HEK293T (cell line): ENCODE results near the gene TSSK3.

ENCODE experiments used
- ARNT ChIP-seq: fragments of 450-650 bp; IDR thresholded peaks from 2 replicates; pipeline ENCODE4 v1.6.1; 2017; ENCODE audit warnings: mild to moderate bottlenecking
- ELF4 ChIP-seq: fragments of 450-650 bp; IDR thresholded peaks from 2 replicates; pipeline ENCODE4 v1.6.1; 2017; ENCODE audit warnings: antibody characterized with exemption
- FOXA1 ChIP-seq: fragments of 450-650 bp; IDR thresholded peaks from 2 replicates; pipeline ENCODE4 v1.6.1; 2016; ENCODE audit warnings: mild to moderate bottlenecking
- FOXK2 ChIP-seq: fragments of 450-650 bp; IDR thresholded peaks from 2 replicates; pipeline ENCODE4 v1.6.1; 2016; ENCODE audit warnings: mild to moderate bottlenecking
- FOXM1 ChIP-seq: fragments of 450-650 bp; IDR thresholded peaks from 2 replicates; pipeline ENCODE4 v1.6.1; 2017; ENCODE audit warnings: mild to moderate bottlenecking, borderline replicate concordance
- L3MBTL2 ChIP-seq: fragments of 450-650 bp; conservative IDR thresholded peaks from 2 replicates; pipeline ENCODE4 v1.6.1; 2016; ENCODE audit warnings: mild to moderate bottlenecking
- LEF1 ChIP-seq: fragments of 450-650 bp; IDR thresholded peaks from 2 replicates; pipeline ENCODE4 v1.6.1; 2017; ENCODE audit warnings: mild to moderate bottlenecking, borderline replicate concordance
- PKNOX1 ChIP-seq: fragments of 450-650 bp; IDR thresholded peaks from 2 replicates; pipeline ENCODE4 v1.6.1; 2016
- SP1 ChIP-seq: fragments of 450-650 bp; IDR thresholded peaks from 2 replicates; pipeline ENCODE4 v1.6.1; 2017
- TARDBP ChIP-seq: fragments of 450-650 bp; IDR thresholded peaks from 2 replicates; pipeline ENCODE4 v1.6.1; 2016
- ZNF384 ChIP-seq: fragments of 450-650 bp; IDR thresholded peaks from 2 replicates; pipeline ENCODE4 v1.6.1; 2016

GRCh38 chr1:32330558-32331151, 31.7 kb upstream of the TSSK3 start:
- TF ChIP-seq ELF4 = no peak
- no peak for TF ChIP-seq SP1
- TF ChIP-seq PKNOX1 = no peak
- TF ChIP-seq L3MBTL2 = no peak
- TF ChIP-seq TARDBP = no peak
- no peak for TF ChIP-seq FOXA1
- TF ChIP-seq ZNF384 = no peak
- TF ChIP-seq LEF1 = no peak
- no peak for TF ChIP-seq FOXK2
- TF ChIP-seq FOXM1 = no peak
- no peak for TF ChIP-seq ARNT
